GM19438 (cell line): ENCODE data around the gene AP3S2.
"Not testable (repeated sequence)": the region's sequence is repeated elsewhere in the genome, so short reads cannot be mapped to it uniquely, and the experiment has no call there.

Experiments used
- ATAC-seq: cut with Tn5 transposase; IDR thresholded peaks from one replicate; pipeline ENCODE4 v1.9.1; 2021; ENCODE audit warnings: low read depth; ENCODE audit not compliant: unreplicated experiment

AP3S2 gene

GRCh38 chr15:89803941-89804800, 89.6 kb downstream of the AP3S2 start:
- ATAC-seq: no peak

GRCh38 chr15:89802986-89803824, 90.6 kb downstream of the AP3S2 start:
- ATAC-seq: no peak

GRCh38 chr15:89802231-89802928, 91.4 kb downstream of the AP3S2 start:
- ATAC-seq: no peak

GRCh38 chr15:89801471-89802195, 92.2 kb downstream of the AP3S2 start:
- ATAC-seq: no peak

- ATAC-seq: no peak
These were observed 93.8 kb downstream of the AP3S2 start for GRCh38 chr15:89799918-89800498.

- no peak for ATAC-seq
These were observed 94.5 kb downstream of the AP3S2 start for GRCh38 chr15:89799011-89799911.

- ATAC-seq: no peak
These were observed 96.1 kb downstream of the AP3S2 start for GRCh38 chr15:89797678-89798201.

GRCh38 chr15:89795996-89796395, 97.8 kb downstream of the AP3S2 start:
- ATAC-seq: no peak

GRCh38 chr15:89794627-89795241, 99.1 kb downstream of the AP3S2 start:
- no peak for ATAC-seq

GRCh38 chr15:89792106-89792805, 101.5 kb downstream of the AP3S2 start:
- no peak for ATAC-seq

GRCh38 chr15:89790661-89791060, 103.1 kb downstream of the AP3S2 start:
- no peak for ATAC-seq

- ATAC-seq: no peak
These were observed 103.6 kb downstream of the AP3S2 start for GRCh38 chr15:89790206-89790605.

- ATAC-seq: not testable (repeated sequence)
These were observed 105.2 kb downstream of the AP3S2 start for GRCh38 chr15:89788585-89788984.

- no peak for ATAC-seq
These were observed 105.8 kb downstream of the AP3S2 start for GRCh38 chr15:89787944-89788343.

- ATAC-seq: no peak
These were observed 108.0 kb downstream of the AP3S2 start for GRCh38 chr15:89785774-89786140.

- ATAC-seq: no peak
These were observed 108.6 kb downstream of the AP3S2 start for GRCh38 chr15:89785064-89785773.

- no peak for ATAC-seq
These were observed 109.2 kb downstream of the AP3S2 start for GRCh38 chr15:89784686-89784960.
